WTC11 (cell line): ENCODE data around the gene KBTBD12. TPM values are rescaled to one million over a fixed set of nuclear protein-coding genes. Genes with fewer than 3 reads are reported as not detected.

Source experiments
- ATAC-seq: fragments of 200-7000 bp; cut with Tn5 transposase; 2 replicates; pipeline ENCODE4 v1.10.0; 2021; ENCODE audit warnings: mild to moderate bottlenecking, moderate library complexity
- CTCF ChIA-PET: fragments of 300-600 bp; sonication (Branson Sonifier 250); formaldehyde crosslinking; loops from one replicate; lab custom pipeline; 2021; ENCODE audit warnings: antibody characterized with exemption; lab: Charles Lee
- POLR2A ChIA-PET: fragments of 350-600 bp; sonication (Branson Sonifier 250); formaldehyde crosslinking; loops from one replicate; lab custom pipeline; 2021; ENCODE audit warnings: antibody characterized with exemption; lab: Charles Lee
- DNase-seq: peaks from one replicate; pipeline ENCODE4 v3.0.0; 2021; ENCODE audit warnings: low spot score
- H3K27ac Mint-ChIP-seq: 2 replicates; pipeline ENCODE4 v1.8.0; 2021; ENCODE audit warnings: mixed read lengths
- H3K27me3 Mint-ChIP-seq: 2 replicates; pipeline ENCODE4 v1.8.0; 2021; ENCODE audit warnings: low read depth, mild to moderate bottlenecking, moderate library complexity, mixed read lengths
- H3K36me3 Mint-ChIP-seq: 2 replicates; pipeline ENCODE4 v1.8.0; 2021; ENCODE audit warnings: mixed read lengths
- H3K4me1 Mint-ChIP-seq: 2 replicates; pipeline ENCODE4 v1.8.0; 2022; ENCODE audit warnings: mixed read lengths
- H3K4me3 Mint-ChIP-seq: 2 replicates; pipeline ENCODE4 v1.8.0; 2021; ENCODE audit warnings: mild to moderate bottlenecking, moderate library complexity, mixed read lengths
- H3K9me3 Mint-ChIP-seq: 2 replicates; pipeline ENCODE4 v1.8.0; 2021; ENCODE audit warnings: mixed read lengths
- AR ChIP-seq: fragments of 250-450 bp; sonication (Bioruptor Pico); IDR thresholded peaks from 2 replicates; pipeline ENCODE4 v1.9.0; 2021; ENCODE audit warnings: mild to moderate bottlenecking
- CREB1 ChIP-seq: sonication (generic); formaldehyde crosslinking; IDR thresholded peaks from 2 replicates; pipeline ENCODE4 v1.8.0; 2023; ENCODE audit warnings: mild to moderate bottlenecking, missing genetic modification reagents
- FOXP4 ChIP-seq: sonication (generic); formaldehyde crosslinking; IDR thresholded peaks from 2 replicates; pipeline ENCODE4 v1.8.0; 2022; ENCODE audit warnings: mild to moderate bottlenecking, missing genetic modification reagents
- GRHL2 ChIP-seq: fragments of 250-450 bp; sonication (Bioruptor Pico); IDR thresholded peaks from 2 replicates; pipeline ENCODE4 v1.8.0; 2022; ENCODE audit warnings: mild to moderate bottlenecking, moderate library complexity; ENCODE audit not compliant: insufficient replicate concordance, severe bottlenecking
- HMGA2 ChIP-seq: fragments of 250-450 bp; sonication (Bioruptor Pico); IDR thresholded peaks from 2 replicates; pipeline ENCODE4 v1.4.0; 2021; ENCODE audit warnings: mild to moderate bottlenecking, moderate library complexity
- IRF1 ChIP-seq: sonication (generic); formaldehyde crosslinking; IDR thresholded peaks from 2 replicates; pipeline ENCODE4 v1.8.0; 2023; ENCODE audit warnings: missing genetic modification reagents
- IRF2 ChIP-seq: sonication (generic); formaldehyde crosslinking; IDR thresholded peaks from 2 replicates; pipeline ENCODE4 v1.8.0; 2022; ENCODE audit warnings: low read depth, missing genetic modification reagents, borderline replicate concordance
- JAZF1 ChIP-seq: fragments of 250-450 bp; sonication (Bioruptor Pico); IDR thresholded peaks from 2 replicates; pipeline ENCODE4 v1.9.0; 2021; ENCODE audit warnings: moderate library complexity, mild to moderate bottlenecking, inconsistent platforms
- KAT7 ChIP-seq: sonication (generic); formaldehyde crosslinking; IDR thresholded peaks from 2 replicates; pipeline ENCODE4 v1.8.1; 2023; ENCODE audit warnings: missing genetic modification reagents, mild to moderate bottlenecking, borderline replicate concordance
- MYBL2 ChIP-seq: sonication (generic); formaldehyde crosslinking; IDR thresholded peaks from 2 replicates; pipeline ENCODE4 v1.8.1; 2023; ENCODE audit warnings: mild to moderate bottlenecking, moderate library complexity, missing genetic modification reagents
- NFYB ChIP-seq: sonication (generic); formaldehyde crosslinking; conservative IDR thresholded peaks from 2 replicates; pipeline ENCODE4 v1.8.0; 2022; ENCODE audit warnings: low read depth, missing genetic modification reagents
- PREB ChIP-seq: sonication (generic); formaldehyde crosslinking; IDR thresholded peaks from 2 replicates; pipeline ENCODE4 v1.8.1; 2022; ENCODE audit warnings: mild to moderate bottlenecking, missing genetic modification reagents, moderate library complexity, borderline replicate concordance
- SMAD3 ChIP-seq: sonication (generic); formaldehyde crosslinking; IDR thresholded peaks from 2 replicates; pipeline ENCODE4 v1.8.0; 2022; ENCODE audit warnings: missing genetic modification reagents, mild to moderate bottlenecking, borderline replicate concordance
- SMAD4 ChIP-seq: sonication (generic); formaldehyde crosslinking; IDR thresholded peaks from 2 replicates; pipeline ENCODE4 v1.8.0; 2022; ENCODE audit warnings: mild to moderate bottlenecking, missing genetic modification reagents
- SOX15 ChIP-seq: fragments of 250-450 bp; sonication (Bioruptor Pico); IDR thresholded peaks from 2 replicates; pipeline ENCODE4 v1.9.0; 2021; ENCODE audit warnings: mild to moderate bottlenecking
- TEAD1 ChIP-seq: sonication (generic); formaldehyde crosslinking; IDR thresholded peaks from 2 replicates; pipeline ENCODE4 v1.8.0; 2022; ENCODE audit warnings: mild to moderate bottlenecking, missing genetic modification reagents
- TP53 ChIP-seq: sonication (generic); formaldehyde crosslinking; IDR thresholded peaks from 2 replicates; pipeline ENCODE4 v1.8.1; 2023; ENCODE audit warnings: mild to moderate bottlenecking, missing genetic modification reagents
- ZBTB43 ChIP-seq: sonication (generic); formaldehyde crosslinking; IDR thresholded peaks from 2 replicates; pipeline ENCODE4 v1.8.1; 2023; ENCODE audit warnings: mild to moderate bottlenecking, missing genetic modification reagents
- ZNF512 ChIP-seq: sonication (generic); formaldehyde crosslinking; IDR thresholded peaks from 2 replicates; pipeline ENCODE4 v1.8.1; 2022; ENCODE audit warnings: missing genetic modification reagents, borderline replicate concordance
- ZSCAN18 ChIP-seq: fragments of 250-450 bp; sonication (Bioruptor Pico); IDR thresholded peaks from 2 replicates; pipeline ENCODE4 v2.1.2; 2022; ENCODE audit warnings: mild to moderate bottlenecking, moderate library complexity
- total RNA-seq: library from RNA; stranded (reverse); gene quantifications from 3 replicates; pipeline ENCODE4 v1.2.3, GENCODE V29; 2021

Gene KBTBD12
- total RNA-seq, 1 experiment from 2014 or later: 0.22 TPM

GRCh38 chr3:127953091-127954035, 38.3 kb downstream of the KBTBD12 start:
- ChIA-PET POLR2A (no interaction called here), CTCF (no interaction called here)
- no peaks in the 10 kb centered on the region for H3K4me1 Mint-ChIP-seq
- H3K27ac Mint-ChIP-seq: no peak overlapping the region
- no peak for DNase-seq
- H3K36me3 Mint-ChIP-seq: no peaks in the 10 kb centered on the region
- ATAC-seq: no peak
- TF ChIP-seq IRF1 (CRISPR knock-in tag) (no peak), IRF2 (CRISPR knock-in tag) (no peak), CREB1 (CRISPR knock-in tag) (no peak), GRHL2 (no peak), PREB (CRISPR knock-in tag) (no peak), SOX15 (CRISPR knock-in tag) (no peak), HMGA2 (CRISPR knock-in tag) (no peak), NFYB (CRISPR knock-in tag) (no peak), JAZF1 (CRISPR knock-in tag) (no peak), SMAD3 (no peak), TP53 (CRISPR knock-in tag) (no peak), AR (CRISPR knock-in tag) (no peak), TEAD1 (CRISPR knock-in tag) (no peak), ZBTB43 (CRISPR knock-in tag) (no peak)
- no peak overlapping the region for H3K4me3 Mint-ChIP-seq
- no peaks in the 10 kb centered on the region for H3K27me3 Mint-ChIP-seq
- no peaks in the 10 kb centered on the region for H3K9me3 Mint-ChIP-seq

- Mint-ChIP-seq H3K4me3 (no peak overlapping the region), H3K27ac (no peak overlapping the region), H3K9me3 (no peaks in the 10 kb centered on the region), H3K36me3 (no peaks in the 10 kb centered on the region), H3K4me1 (0 out of 2 replicates have a peak, but pooled peaks cover 2% of the 10 kb centered on the region), H3K27me3 (no peaks in the 10 kb centered on the region)
- no peak for ATAC-seq
- no peak for DNase-seq
- CTCF ChIA-PET: interaction anchor here (1.2 kb wide), 1 partner anchor 275 kb away, joined by 4 read pairs; no protein-coding TSS in a partner anchor
- TF ChIP-seq SMAD4 (CRISPR knock-in tag) (no peak), KAT7 (CRISPR knock-in tag) (no peak), FOXP4 (CRISPR knock-in tag) (no peak), ZSCAN18 (CRISPR knock-in tag) (no peak), ZNF512 (no peak), MYBL2 (no peak)
- TF ChIP-seq, all 79 proteins: peak for 0
- POLR2A ChIA-PET: no interaction called here
These were observed 39.6 kb downstream of the KBTBD12 start for GRCh38 chr3:127954640-127955039.
